ENCODE results near the gene CTNNA3.
A peak's percentile ranks its signal among the peaks of the same experiment; 100 is the strongest.

The CTNNA3 gene

DNA sequence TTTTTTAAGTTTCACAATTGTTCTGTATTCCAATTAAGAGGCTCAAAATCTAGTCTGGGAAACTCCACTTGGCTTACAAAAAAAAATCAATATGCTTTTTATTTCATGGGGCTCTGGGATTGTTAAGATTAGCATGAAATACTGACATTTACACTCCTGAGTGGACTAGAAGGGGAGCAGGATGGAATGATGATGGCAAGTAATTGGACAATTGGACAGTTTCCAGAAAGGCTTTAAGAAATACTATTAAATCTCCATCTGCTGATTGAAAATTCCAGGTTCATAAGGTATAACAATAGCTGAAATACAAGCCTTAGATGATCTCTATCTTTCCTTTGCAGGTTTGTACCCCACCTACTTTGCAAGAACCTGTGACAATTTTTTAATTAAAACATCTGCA lies 585.7 kb downstream of the CTNNA3 start:
- Histone ChIP-seq H3K36me3 (ENCODE audit: control insufficient read depth, insufficient read depth, low read length, severe bottlenecking) (no peaks in the 10 kb centered on the region), H3K4me3 (ENCODE audit: low read length) (no peak overlapping the region), H3K9me3 (ENCODE audit: control insufficient read depth, low read length) (no peaks in the 10 kb centered on the region), H3K27me3 (replicated peaks; ENCODE audit: control insufficient read depth, insufficient read depth, low read length) (no peaks in the 10 kb centered on the region), H3K4me1 (ENCODE audit: control insufficient read depth, insufficient read depth, low read length) (no peaks in the 10 kb centered on the region), H3K9ac (ENCODE audit: low read length) (no peak overlapping the region)
- no peak for DNase-seq (ENCODE audit: low read depth)

DNA sequence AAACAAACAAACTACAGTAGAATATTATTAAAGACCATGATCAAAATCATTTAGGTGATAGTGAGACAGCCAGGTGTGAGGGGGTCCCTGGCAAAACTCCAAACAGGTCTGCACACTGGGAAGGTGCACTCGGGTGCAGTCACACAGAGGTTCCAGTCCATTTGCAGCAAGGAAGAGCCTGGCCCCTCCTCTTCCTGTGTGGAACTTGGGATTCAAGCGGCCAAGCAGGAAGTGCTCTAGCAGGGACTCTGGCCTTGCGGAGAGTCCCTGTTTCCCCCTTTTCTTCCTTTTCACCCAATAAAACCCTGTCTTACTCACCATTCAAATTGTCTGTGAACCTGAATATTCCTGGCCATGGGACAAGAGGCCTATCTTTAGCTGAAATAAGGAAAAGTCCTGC lies 588.3 kb downstream of the CTNNA3 start:
- no peaks in the 10 kb centered on the region for H3K4me1 ChIP-seq (ENCODE audit: control insufficient read depth, insufficient read depth, low read length)
- H3K9ac ChIP-seq (ENCODE audit: low read length), result no peak overlapping the region
- no peaks in the 10 kb centered on the region for H3K27me3 ChIP-seq (replicated peaks; ENCODE audit: control insufficient read depth, insufficient read depth, low read length)
- no peaks in the 10 kb centered on the region for H3K9me3 ChIP-seq (ENCODE audit: control insufficient read depth, low read length)
- no peak overlapping the region for H3K4me3 ChIP-seq (ENCODE audit: low read length)
- H3K36me3 ChIP-seq (ENCODE audit: control insufficient read depth, insufficient read depth, low read length, severe bottlenecking), result no peaks in the 10 kb centered on the region
- no peak for DNase-seq (ENCODE audit: low read depth)

DNA sequence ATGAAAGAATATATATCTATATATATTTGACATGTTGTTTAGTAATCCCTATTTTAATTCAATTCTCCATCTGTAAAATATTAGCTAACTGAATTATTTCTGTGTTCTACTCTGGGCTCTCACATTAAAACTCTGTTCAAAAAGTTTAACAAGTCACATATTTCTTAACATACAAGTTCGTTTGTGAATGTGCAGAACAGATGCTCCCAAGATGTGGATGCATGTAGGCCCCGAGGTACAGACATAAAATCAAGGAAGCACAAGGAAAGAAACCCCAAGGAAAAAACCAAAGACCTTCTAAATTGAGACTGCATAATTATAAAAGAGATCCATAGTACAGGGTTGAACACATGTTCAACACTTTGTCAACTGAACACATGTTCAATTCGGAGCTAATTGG lies 595.0 kb downstream of the CTNNA3 start:
- no peaks in the 10 kb centered on the region for H3K36me3 ChIP-seq (ENCODE audit: control insufficient read depth, insufficient read depth, low read length, severe bottlenecking)
- H3K9ac ChIP-seq (ENCODE audit: low read length), result no peak overlapping the region

GRCh38 chr10:67098461-67098860 lies 597.5 kb downstream of the CTNNA3 start:
- no peak overlapping the region for H3K4me3 ChIP-seq (ENCODE audit: low read length)
- peak; percentile 31 for DNase-seq (ENCODE audit: low read depth)

More for the DNA sequence above, 595.0 kb downstream of the CTNNA3 start:
- H3K4me1 ChIP-seq (ENCODE audit: control insufficient read depth, insufficient read depth, low read length), result no peaks in the 10 kb centered on the region
- DNase-seq (ENCODE audit: low read depth), result no peak
- H3K27me3 ChIP-seq (replicated peaks; ENCODE audit: control insufficient read depth, insufficient read depth, low read length), result no peaks in the 10 kb centered on the region
- H3K9me3 ChIP-seq (ENCODE audit: control insufficient read depth, low read length), result no peaks in the 10 kb centered on the region
- no peak overlapping the region for H3K4me3 ChIP-seq (ENCODE audit: low read length)

GRCh38 chr10:67095531-67095930 lies 600.5 kb downstream of the CTNNA3 start:
- H3K9me3 ChIP-seq (ENCODE audit: control insufficient read depth, low read length), result no peaks in the 10 kb centered on the region
- H3K36me3 ChIP-seq (ENCODE audit: control insufficient read depth, insufficient read depth, low read length, severe bottlenecking), result no peaks in the 10 kb centered on the region
- no peak overlapping the region for H3K4me3 ChIP-seq (ENCODE audit: low read length)
- DNase-seq (ENCODE audit: low read depth), result no peak
- no peaks in the 10 kb centered on the region for H3K27me3 ChIP-seq (replicated peaks; ENCODE audit: control insufficient read depth, insufficient read depth, low read length)
- no peak overlapping the region for H3K9ac ChIP-seq (ENCODE audit: low read length)
- no peaks in the 10 kb centered on the region for H3K4me1 ChIP-seq (ENCODE audit: control insufficient read depth, insufficient read depth, low read length)

More at GRCh38 chr10:67098461-67098860, 597.5 kb downstream of the CTNNA3 start:
- H3K4me1 ChIP-seq (ENCODE audit: control insufficient read depth, insufficient read depth, low read length), result no peaks in the 10 kb centered on the region
- H3K27me3 ChIP-seq (replicated peaks; ENCODE audit: control insufficient read depth, insufficient read depth, low read length), result no peaks in the 10 kb centered on the region
- H3K9ac ChIP-seq (ENCODE audit: low read length), result no peak overlapping the region
- no peaks in the 10 kb centered on the region for H3K9me3 ChIP-seq (ENCODE audit: control insufficient read depth, low read length)
- no peaks in the 10 kb centered on the region for H3K36me3 ChIP-seq (ENCODE audit: control insufficient read depth, insufficient read depth, low read length, severe bottlenecking)

DNA sequence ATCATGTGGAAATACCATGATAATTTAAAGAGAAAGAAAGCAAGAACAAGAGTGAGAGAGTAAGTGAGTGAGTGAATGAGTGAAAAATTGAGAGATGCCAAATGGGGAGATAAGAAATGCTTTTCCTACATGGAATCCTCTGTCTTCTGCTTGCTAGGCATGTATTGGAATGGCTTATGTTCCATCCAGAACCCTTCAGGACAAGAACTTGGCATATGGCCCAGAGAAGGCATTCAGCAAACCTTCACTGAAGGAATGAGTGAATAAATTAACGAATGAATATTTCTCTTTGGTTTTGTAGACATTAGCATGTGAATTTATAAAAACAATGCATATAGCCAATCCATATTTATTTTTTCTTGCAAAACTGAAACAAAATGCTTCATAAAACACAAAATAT lies 608.0 kb downstream of the CTNNA3 start:
- H3K9me3 ChIP-seq (ENCODE audit: control insufficient read depth, low read length), result no peaks in the 10 kb centered on the region
- H3K4me1 ChIP-seq (ENCODE audit: control insufficient read depth, insufficient read depth, low read length), result no peaks in the 10 kb centered on the region
- no peaks in the 10 kb centered on the region for H3K27me3 ChIP-seq (replicated peaks; ENCODE audit: control insufficient read depth, insufficient read depth, low read length)
- H3K9ac ChIP-seq (ENCODE audit: low read length), result no peak overlapping the region
- DNase-seq (ENCODE audit: low read depth), result no peak
- no peak overlapping the region for H3K4me3 ChIP-seq (ENCODE audit: low read length)
- H3K36me3 ChIP-seq (ENCODE audit: control insufficient read depth, insufficient read depth, low read length, severe bottlenecking), result no peaks in the 10 kb centered on the region

DNA sequence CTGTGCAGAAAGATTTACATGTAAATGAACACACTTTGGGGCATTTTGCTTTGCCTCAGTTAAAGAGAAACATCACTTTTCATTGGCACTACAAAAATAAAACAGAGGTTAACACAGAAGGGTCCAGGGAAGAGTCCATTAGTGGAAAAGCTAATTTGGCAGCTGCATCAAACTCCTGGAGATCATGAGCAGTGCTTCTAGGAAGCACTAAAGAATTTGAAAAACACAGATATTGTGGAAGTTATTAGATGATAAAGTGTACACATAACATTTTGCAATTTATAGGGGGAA lies 608.9 kb downstream of the CTNNA3 start:
- DNase-seq (ENCODE audit: low read depth), result no peak
- Histone ChIP-seq H3K4me3 (ENCODE audit: low read length) (no peak overlapping the region), H3K4me1 (ENCODE audit: control insufficient read depth, insufficient read depth, low read length) (no peaks in the 10 kb centered on the region), H3K36me3 (ENCODE audit: control insufficient read depth, insufficient read depth, low read length, severe bottlenecking) (no peaks in the 10 kb centered on the region), H3K9me3 (ENCODE audit: control insufficient read depth, low read length) (no peaks in the 10 kb centered on the region), H3K27me3 (replicated peaks; ENCODE audit: control insufficient read depth, insufficient read depth, low read length) (no peaks in the 10 kb centered on the region), H3K9ac (ENCODE audit: low read length) (no peak overlapping the region)

- Histone ChIP-seq H3K9me3 (ENCODE audit: control insufficient read depth, low read length) (no peaks in the 10 kb centered on the region), H3K27me3 (replicated peaks; ENCODE audit: control insufficient read depth, insufficient read depth, low read length) (no peaks in the 10 kb centered on the region), H3K9ac (ENCODE audit: low read length) (no peak overlapping the region), H3K4me3 (ENCODE audit: low read length) (no peak overlapping the region), H3K4me1 (ENCODE audit: control insufficient read depth, insufficient read depth, low read length) (no peaks in the 10 kb centered on the region), H3K36me3 (ENCODE audit: control insufficient read depth, insufficient read depth, low read length, severe bottlenecking) (no peaks in the 10 kb centered on the region)
- DNase-seq (ENCODE audit: low read depth), result peak; percentile 36
Measured at GRCh38 chr10:67086327-67087134, 609.5 kb downstream of the CTNNA3 start.

GRCh38 chr10:67079126-67079525 lies 616.9 kb downstream of the CTNNA3 start:
- no peak overlapping the region for H3K9ac ChIP-seq (ENCODE audit: low read length)
- peaks cover 2% of the 10 kb centered on the region for H3K27me3 ChIP-seq (replicated peaks; ENCODE audit: control insufficient read depth, insufficient read depth, low read length)
- peak; percentile 43 for DNase-seq (ENCODE audit: low read depth)
- H3K4me3 ChIP-seq (ENCODE audit: low read length), result no peak overlapping the region
- no peaks in the 10 kb centered on the region for H3K36me3 ChIP-seq (ENCODE audit: control insufficient read depth, insufficient read depth, low read length, severe bottlenecking)
- H3K4me1 ChIP-seq (ENCODE audit: control insufficient read depth, insufficient read depth, low read length), result no peaks in the 10 kb centered on the region
- no peaks in the 10 kb centered on the region for H3K9me3 ChIP-seq (ENCODE audit: control insufficient read depth, low read length)

- H3K4me1 ChIP-seq (ENCODE audit: control insufficient read depth, insufficient read depth, low read length), result no peaks in the 10 kb centered on the region
- H3K4me3 ChIP-seq (ENCODE audit: low read length), result no peak overlapping the region
- peak; percentile 91 for DNase-seq (ENCODE audit: low read depth)
- peaks cover 2% of the 10 kb centered on the region for H3K27me3 ChIP-seq (replicated peaks; ENCODE audit: control insufficient read depth, insufficient read depth, low read length)
- no peak overlapping the region for H3K9ac ChIP-seq (ENCODE audit: low read length)
- H3K36me3 ChIP-seq (ENCODE audit: control insufficient read depth, insufficient read depth, low read length, severe bottlenecking), result no peaks in the 10 kb centered on the region
- no peaks in the 10 kb centered on the region for H3K9me3 ChIP-seq (ENCODE audit: control insufficient read depth, low read length)
Measured at GRCh38 chr10:67077376-67077775, 618.6 kb downstream of the CTNNA3 start.

DNA sequence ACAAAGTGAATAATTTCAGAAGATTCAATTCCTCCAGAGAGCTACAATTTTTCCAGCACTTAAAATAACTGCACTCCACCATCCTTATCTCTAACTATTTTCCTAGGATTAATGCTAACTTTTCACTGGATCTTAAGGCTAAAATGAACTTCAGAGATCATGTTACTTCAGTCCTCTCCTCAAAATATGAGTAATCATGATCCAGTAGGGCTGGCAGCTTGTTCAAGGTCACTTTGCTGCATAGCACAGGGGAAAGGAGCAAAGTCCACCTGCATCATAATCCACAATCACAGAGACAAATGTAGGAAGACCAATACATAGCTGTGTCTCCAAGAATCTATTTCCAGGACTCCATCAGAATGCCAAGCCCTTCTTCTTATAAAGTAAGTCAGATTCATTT lies 619.9 kb downstream of the CTNNA3 start:
- no peaks in the 10 kb centered on the region for H3K4me1 ChIP-seq (ENCODE audit: control insufficient read depth, insufficient read depth, low read length)
- H3K4me3 ChIP-seq (ENCODE audit: low read length), result no peak overlapping the region
- no peak overlapping the region for H3K9ac ChIP-seq (ENCODE audit: low read length)
- H3K27me3 ChIP-seq (replicated peaks; ENCODE audit: control insufficient read depth, insufficient read depth, low read length), result peaks cover 2% of the 10 kb centered on the region
- no peaks in the 10 kb centered on the region for H3K36me3 ChIP-seq (ENCODE audit: control insufficient read depth, insufficient read depth, low read length, severe bottlenecking)
- no peaks in the 10 kb centered on the region for H3K9me3 ChIP-seq (ENCODE audit: control insufficient read depth, low read length)
- DNase-seq (ENCODE audit: low read depth), result peak; percentile 51

GRCh38 chr10:67075491-67075971 lies 620.5 kb downstream of the CTNNA3 start:
- no peaks in the 10 kb centered on the region for H3K4me1 ChIP-seq (ENCODE audit: control insufficient read depth, insufficient read depth, low read length)
- peaks cover 2% of the 10 kb centered on the region for H3K27me3 ChIP-seq (replicated peaks; ENCODE audit: control insufficient read depth, insufficient read depth, low read length)

More at GRCh38 chr10:67075491-67075971, 620.5 kb downstream of the CTNNA3 start:
- Histone ChIP-seq H3K4me3 (ENCODE audit: low read length) (no peak overlapping the region), H3K9ac (ENCODE audit: low read length) (no peak overlapping the region), H3K9me3 (ENCODE audit: control insufficient read depth, low read length) (no peaks in the 10 kb centered on the region), H3K36me3 (ENCODE audit: control insufficient read depth, insufficient read depth, low read length, severe bottlenecking) (no peaks in the 10 kb centered on the region)
- no peak for DNase-seq (ENCODE audit: low read depth)
